ENCODE data around the gene C6orf120. TPM values are rescaled to one million over a fixed set of nuclear protein-coding genes. Genes with fewer than 3 reads are reported as not detected.
A peak's percentile ranks its signal among the peaks of the same experiment; 100 is the strongest.

C6orf120 gene
- total and polyA plus RNA-seq, 2 of the 13 experiments (the other 11 are each of a cell fraction or from before 2014, with no cell fraction given), result 21.7 to 29.9 TPM

- TF ChIP-seq, protein P1, sequence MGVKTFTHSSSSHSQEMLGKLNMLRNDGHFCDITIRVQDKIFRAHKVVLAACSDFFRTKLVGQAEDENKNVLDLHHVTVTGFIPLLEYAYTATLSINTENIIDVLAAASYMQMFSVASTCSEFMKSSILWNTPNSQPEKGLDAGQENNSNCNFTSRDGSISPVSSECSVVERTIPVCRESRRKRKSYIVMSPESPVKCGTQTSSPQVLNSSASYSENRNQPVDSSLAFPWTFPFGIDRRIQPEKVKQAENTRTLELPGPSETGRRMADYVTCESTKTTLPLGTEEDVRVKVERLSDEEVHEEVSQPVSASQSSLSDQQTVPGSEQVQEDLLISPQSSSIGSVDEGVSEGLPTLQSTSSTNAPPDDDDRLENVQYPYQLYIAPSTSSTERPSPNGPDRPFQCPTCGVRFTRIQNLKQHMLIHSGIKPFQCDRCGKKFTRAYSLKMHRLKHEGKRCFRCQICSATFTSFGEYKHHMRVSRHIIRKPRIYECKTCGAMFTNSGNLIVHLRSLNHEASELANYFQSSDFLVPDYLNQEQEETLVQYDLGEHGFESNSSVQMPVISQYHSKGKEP (CRISPR knock-in tag; IDR thresholded peaks at IDR 0.05), result peak; percentile 86; the same call in 1 of the 2 replicates
- TF ChIP-seq ZNF616 (CRISPR knock-in tag; IDR thresholded peaks at IDR 0.05; ENCODE audit: low read depth) (peak; percentile 67), SOX6 (IDR thresholded peaks at IDR 0.05) (no peak), SOX6 (CRISPR knock-in tag; IDR thresholded peaks at IDR 0.05) (peak; percentile 68; the same call in 1 of the 2 replicates), ZBTB37 (CRISPR knock-in tag; IDR thresholded peaks at IDR 0.05) (no peak), ZZZ3 (CRISPR knock-in tag; IDR thresholded peaks at IDR 0.05; ENCODE audit: borderline replicate concordance) (no peak), ARID3A (IDR thresholded peaks at IDR 0.05; ENCODE audit: low read depth, low read length) (no peak), ZNF562 (CRISPR knock-in tag; IDR thresholded peaks at IDR 0.05; ENCODE audit: borderline replicate concordance) (peak; percentile 91), ZNF276 (CRISPR knock-in tag; IDR thresholded peaks at IDR 0.05; ENCODE audit: low read depth) (no peak; the same call in 1 of the 2 replicates), PHB2 (IDR thresholded peaks at IDR 0.05; ENCODE audit: partially characterized antibody) (no peak), KLF9 (CRISPR knock-in tag; IDR thresholded peaks at IDR 0.05; ENCODE audit: low read depth) (no peak), ZGPAT (CRISPR knock-in tag; IDR thresholded peaks at IDR 0.05) (peak; percentile 83; the same call in 1 of the 2 replicates), SMAD9 (CRISPR knock-in tag; IDR thresholded peaks at IDR 0.05) (no peak)
Measured at GRCh38 chr6:169724494-169725124, 22.7 kb downstream of the C6orf120 start, which contains the start of gene PHF10 (continued).
